GM18951 (cell line): Measurements from ENCODE around the gene PTPN9.
"Not testable (repeated sequence)": the region's sequence is repeated elsewhere in the genome, so short reads cannot be mapped to it uniquely, and the experiment has no call there.

ENCODE experiments used
- POLR2A ChIP-seq: IDR thresholded peaks from 4 replicates; pipeline ENCODE4 v1.6.1; 2011; ENCODE audit warnings: mild to moderate bottlenecking; ENCODE audit not compliant: insufficient read length, insufficient read depth; ENCODE audit errors: extremely low read depth
- in situ Hi-C: fragments of 300-500 bp; cut with MboI; formaldehyde crosslinking; loops from one replicate; pipeline ENCODE4 v1.12.0; 2022; ENCODE audit warnings: low sequenced_read_pairs, mixed read lengths, inconsistent platforms; ENCODE audit not compliant: unreplicated experiment

The PTPN9 gene

GRCh38 chr15:75450307-75451201, 128.6 kb downstream of the PTPN9 start:
- in situ Hi-C loops: no loop called here
- TF ChIP-seq POLR2A: peak; percentile 25

- TF ChIP-seq POLR2A: no peak
- in situ Hi-C loops: no loop called here
These were observed 129.4 kb downstream of the PTPN9 start for GRCh38 chr15:75449585-75450306.

- in situ Hi-C loops: not testable (repeated sequence)
These were observed 130.9 kb downstream of the PTPN9 start for GRCh38 chr15:75448171-75448570.

GRCh38 chr15:75446151-75446550, 133.0 kb downstream of the PTPN9 start:
- no peak for TF ChIP-seq POLR2A

GRCh38 chr15:75445324-75445723, 133.8 kb downstream of the PTPN9 start:
- in situ Hi-C loops: not testable (repeated sequence)

More at GRCh38 chr15:75446151-75446550, 133.0 kb downstream of the PTPN9 start:
- in situ Hi-C loops: no loop called here

GRCh38 chr15:75443972-75444453, 135.1 kb downstream of the PTPN9 start:
- in situ Hi-C loops: not testable (repeated sequence)

- in situ Hi-C loops: no loop called here
- TF ChIP-seq POLR2A: no peak
These were observed 141.4 kb downstream of the PTPN9 start for GRCh38 chr15:75437721-75438120.

- in situ Hi-C loops: no loop called here
- TF ChIP-seq POLR2A: no peak
These were observed 142.2 kb downstream of the PTPN9 start for GRCh38 chr15:75436881-75437280.

GRCh38 chr15:75431682-75432081, 147.4 kb downstream of the PTPN9 start:
- in situ Hi-C loops: no loop called here
- TF ChIP-seq POLR2A: no peak

- TF ChIP-seq POLR2A: no peak
- in situ Hi-C loops: no loop called here
These were observed 147.8 kb downstream of the PTPN9 start for GRCh38 chr15:75431270-75431669.

- TF ChIP-seq POLR2A: no peak
- in situ Hi-C loops: no loop called here
These were observed 148.9 kb downstream of the PTPN9 start for GRCh38 chr15:75430259-75430658.

GRCh38 chr15:75428152-75428551, 151.0 kb downstream of the PTPN9 start:
- no peak for TF ChIP-seq POLR2A
- in situ Hi-C loops: no loop called here

- no peak for TF ChIP-seq POLR2A
- in situ Hi-C loops: no loop called here
These were observed 153.1 kb downstream of the PTPN9 start for GRCh38 chr15:75425966-75426500.

GRCh38 chr15:75422554-75422953, 156.6 kb downstream of the PTPN9 start:
- in situ Hi-C loops: no loop called here
- TF ChIP-seq POLR2A: no peak
